Adrenal gland (tissue), 5 donors: ENCODE data around the gene PLXNA4.

Experiments
- POLR2A ChIP-seq, 2 donors: fragments of 450-650 bp; IDR thresholded peaks; one replicate each; pipeline ENCODE4 v1.6.1; 2017; ENCODE audit warnings: antibody characterized with exemption in 2 of 2, mild to moderate bottlenecking in 2 of 2, moderate library complexity in 1 of 2
- TF ChIP-seq, protein P1 (sequence below), 6 experiments: fragments of 450-650 bp in 4 of 6; fragments of 200-600 bp in 2 of 6; sonication (generic) in 1 of 6; IDR thresholded peaks; 1 replicate in 5 of 6; 2 replicates in 1 of 6; pipeline versions ENCODE4 v1.5.1 to v1.8.0; 2016 to 2021; ENCODE audit warnings: antibody characterized with exemption in 6 of 6, mild to moderate bottlenecking in 2 of 6, moderate library complexity in 1 of 6
- donor health status: DM: no; HTN: no; CAD: no.

DNA sequence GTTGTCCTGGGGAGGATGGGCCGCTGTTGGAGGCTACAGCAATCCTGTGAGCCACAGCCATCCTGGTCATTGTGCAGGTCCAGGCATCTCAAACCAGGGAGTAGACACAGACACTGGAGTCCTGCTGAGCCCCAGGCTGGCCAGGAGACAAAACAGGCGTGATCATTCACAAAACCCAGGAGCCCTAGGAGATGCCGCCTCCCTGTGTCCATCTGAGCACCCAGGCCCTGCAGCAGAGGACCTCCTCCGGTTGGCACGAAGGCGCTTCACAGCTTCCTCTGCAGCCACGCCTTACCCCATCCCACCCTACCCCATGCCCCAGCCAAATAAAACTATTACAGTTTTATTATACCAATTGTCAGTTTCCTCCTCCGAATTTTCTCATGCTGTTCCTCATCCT, 183.6 kb downstream of the PLXNA4 start:
- TF ChIP-seq, protein P1, sequence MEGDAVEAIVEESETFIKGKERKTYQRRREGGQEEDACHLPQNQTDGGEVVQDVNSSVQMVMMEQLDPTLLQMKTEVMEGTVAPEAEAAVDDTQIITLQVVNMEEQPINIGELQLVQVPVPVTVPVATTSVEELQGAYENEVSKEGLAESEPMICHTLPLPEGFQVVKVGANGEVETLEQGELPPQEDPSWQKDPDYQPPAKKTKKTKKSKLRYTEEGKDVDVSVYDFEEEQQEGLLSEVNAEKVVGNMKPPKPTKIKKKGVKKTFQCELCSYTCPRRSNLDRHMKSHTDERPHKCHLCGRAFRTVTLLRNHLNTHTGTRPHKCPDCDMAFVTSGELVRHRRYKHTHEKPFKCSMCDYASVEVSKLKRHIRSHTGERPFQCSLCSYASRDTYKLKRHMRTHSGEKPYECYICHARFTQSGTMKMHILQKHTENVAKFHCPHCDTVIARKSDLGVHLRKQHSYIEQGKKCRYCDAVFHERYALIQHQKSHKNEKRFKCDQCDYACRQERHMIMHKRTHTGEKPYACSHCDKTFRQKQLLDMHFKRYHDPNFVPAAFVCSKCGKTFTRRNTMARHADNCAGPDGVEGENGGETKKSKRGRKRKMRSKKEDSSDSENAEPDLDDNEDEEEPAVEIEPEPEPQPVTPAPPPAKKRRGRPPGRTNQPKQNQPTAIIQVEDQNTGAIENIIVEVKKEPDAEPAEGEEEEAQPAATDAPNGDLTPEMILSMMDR (IDR thresholded peaks at IDR 0.05) = no peak
- no peak for TF ChIP-seq POLR2A (IDR thresholded peaks at IDR 0.05)
